GM12872 (cell line): ENCODE data around the gene PPME1.

Experiments used
- CTCF ChIP-seq: IDR thresholded peaks from 3 replicates; pipeline ENCODE4 v1.5.1; 2011; ENCODE audit warnings: low read depth, mild to moderate bottlenecking, low read length, moderate library complexity; ENCODE audit not compliant: insufficient read depth

PPME1 gene

DNA sequence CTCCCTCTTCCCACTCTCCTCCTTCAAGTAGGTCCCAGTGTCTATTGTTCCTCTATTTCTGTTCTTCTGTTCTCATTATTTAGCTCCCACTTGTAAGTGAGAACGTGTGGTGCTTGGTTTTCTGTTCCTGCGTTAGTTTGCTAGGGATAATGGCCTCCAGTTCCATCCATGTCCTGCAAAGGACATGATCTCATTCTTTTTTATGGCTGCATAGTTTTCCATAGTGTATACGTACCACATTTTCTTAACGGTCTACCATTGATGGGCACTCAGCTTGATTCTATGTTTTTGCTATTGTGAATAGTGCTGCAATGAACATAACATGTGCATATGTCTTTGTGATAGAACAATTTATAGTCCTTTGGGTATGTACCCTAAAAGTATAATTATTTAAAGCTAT is 26.5 kb upstream of the PPME1 start:
- TF ChIP-seq CTCF: no peak

DNA sequence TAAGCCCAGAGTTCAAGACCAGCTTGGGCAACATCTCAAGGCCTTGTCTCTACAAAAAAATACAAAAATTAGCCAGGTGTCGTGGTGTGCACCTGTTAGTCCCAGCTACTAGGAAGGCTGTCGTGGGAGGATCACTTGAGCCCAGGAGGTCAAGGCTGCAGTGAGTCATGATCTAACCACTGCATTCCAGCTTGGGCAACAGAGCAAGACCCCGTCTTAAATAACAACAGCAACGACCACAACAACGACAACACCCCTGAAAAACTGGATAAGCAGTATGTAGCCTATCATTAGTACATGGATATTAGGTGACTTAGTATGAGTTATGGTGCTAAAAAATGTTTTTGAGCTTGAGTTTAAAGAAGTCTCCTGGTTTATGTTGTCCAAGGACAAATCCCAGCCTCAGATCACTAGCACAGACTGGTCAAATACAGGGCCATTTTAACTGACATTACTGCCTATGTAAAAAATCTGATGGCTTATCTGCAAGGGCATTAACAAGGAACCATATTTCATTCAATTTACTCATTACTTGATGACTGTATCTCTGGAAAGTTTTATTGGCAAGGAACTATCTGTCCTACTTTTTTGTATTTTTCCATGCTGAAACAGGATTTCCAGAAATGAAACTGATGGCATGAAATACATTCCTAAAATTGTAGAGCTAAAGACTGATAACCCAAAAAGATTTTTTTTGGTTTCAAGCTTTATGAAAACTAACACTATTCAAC is 23.7 kb upstream of the PPME1 start:
- TF ChIP-seq CTCF: no peak

DNA sequence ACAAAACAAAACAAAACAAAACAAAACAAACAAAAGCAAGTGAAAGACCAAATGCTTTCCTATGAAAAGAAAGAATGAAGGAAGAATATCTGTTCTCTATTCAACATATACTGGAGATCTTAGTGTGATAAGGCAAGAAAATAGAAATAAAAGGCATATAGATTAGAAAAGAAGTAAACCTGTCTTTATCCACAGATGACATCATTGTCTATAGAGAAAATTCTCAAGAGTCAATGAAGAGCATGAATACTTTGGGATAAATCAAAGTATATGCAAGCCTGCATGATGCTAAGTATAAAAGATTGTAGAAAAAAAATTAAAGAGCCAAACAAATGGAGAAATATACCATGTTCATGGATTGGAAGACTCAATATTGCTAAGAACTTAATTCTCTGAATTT is 17.9 kb upstream of the PPME1 start:
- no peak for TF ChIP-seq CTCF

DNA sequence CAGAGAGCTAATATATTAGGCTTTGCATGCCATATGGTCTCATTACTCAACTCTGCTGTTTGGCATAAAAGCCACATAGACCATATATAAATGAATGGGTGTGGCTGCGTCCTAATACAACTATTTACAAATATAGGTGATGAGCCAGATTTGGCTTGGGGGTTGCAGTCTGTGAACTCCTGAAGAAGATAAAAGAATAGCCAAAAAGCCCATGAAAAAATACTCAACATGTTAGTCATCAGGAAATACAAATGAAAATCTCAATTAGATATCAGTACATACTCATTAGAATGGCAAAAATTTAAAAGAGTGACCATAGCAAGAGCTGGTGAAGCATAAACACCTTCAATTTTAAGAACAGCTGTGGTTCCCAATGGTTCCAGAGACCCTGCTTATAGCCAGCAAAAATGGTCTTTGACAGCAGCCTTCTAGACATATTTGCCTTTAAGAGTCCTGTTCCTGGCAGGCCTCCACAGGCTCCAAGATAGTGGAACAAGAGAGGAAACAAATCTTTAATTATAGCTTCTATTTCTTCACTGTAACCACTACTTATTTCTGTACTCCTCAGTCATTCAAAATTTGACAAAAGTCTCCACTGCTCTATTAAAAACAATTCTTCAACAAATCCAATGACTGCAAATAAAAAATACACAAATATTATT is 16.3 kb upstream of the PPME1 start:
- TF ChIP-seq CTCF: no peak

DNA sequence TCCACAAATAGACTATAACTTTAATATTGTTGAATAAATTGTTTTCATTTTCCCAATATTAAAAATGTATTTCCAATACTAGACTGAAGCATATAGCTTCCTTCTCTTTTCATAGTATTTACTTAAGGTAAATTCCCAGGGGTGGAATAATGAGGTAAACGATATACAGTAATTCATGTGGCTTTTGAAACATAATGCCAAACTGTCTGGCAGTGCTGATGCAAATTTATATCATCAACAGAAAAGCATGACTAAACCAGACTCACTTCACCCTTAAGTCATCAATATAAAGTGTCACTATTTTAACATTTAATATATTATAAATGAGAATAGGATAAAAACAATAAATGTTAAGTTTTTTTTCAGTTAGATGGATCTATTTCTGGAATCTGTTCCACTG is 13.9 kb upstream of the PPME1 start:
- no peak for TF ChIP-seq CTCF

- no peak for TF ChIP-seq CTCF
Measured at GRCh38 chr11:74159642-74160041, 11.4 kb upstream of the PPME1 start.

DNA sequence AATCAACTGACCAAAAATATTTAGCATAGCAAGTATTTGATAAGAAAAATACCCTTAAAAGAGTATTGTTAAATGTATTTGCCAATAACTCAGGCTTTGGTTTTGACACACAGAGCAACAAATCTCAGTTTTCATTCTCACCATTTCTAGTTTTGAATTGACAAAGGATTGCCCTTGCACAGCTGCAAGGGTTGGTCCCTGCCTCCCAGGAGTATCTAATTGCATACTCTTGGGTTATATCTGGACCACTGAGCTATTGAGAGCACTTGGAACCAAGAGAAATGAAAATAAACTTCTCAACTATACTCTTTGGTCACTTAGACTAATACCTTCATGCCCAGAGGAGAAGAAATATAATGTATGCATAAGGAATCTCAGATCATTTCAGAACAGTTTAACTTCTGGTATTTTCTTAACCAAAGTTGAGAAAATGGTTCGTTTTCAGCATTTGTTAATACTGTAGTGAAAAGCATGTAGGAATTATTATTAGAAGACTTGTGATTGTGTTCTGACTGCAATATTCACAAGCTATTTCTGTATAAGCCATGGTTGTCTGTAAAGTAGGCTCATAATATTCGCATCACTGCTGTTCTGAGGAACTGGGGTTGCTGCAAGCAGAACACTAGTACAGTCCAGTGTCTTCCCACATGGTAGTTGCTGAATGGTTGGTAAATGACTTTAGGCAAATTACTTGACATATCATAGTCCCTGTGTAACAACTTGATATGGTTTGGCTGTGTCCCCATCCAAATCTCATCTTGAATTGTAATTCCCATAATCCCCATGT is 8.2 kb upstream of the PPME1 start:
- no peak for TF ChIP-seq CTCF
